Prostate gland (tissue), 2 donors: ENCODE measurements around the gene NOTCH2. TPM values are rescaled to one million over a fixed set of nuclear protein-coding genes. Genes with fewer than 3 reads are reported as not detected.

Source experiments
- DNase-seq: peaks from one replicate; pipeline ENCODE4 v3.0.0-alpha.2; 2019; ENCODE audit warnings: low spot score
- H3K27ac ChIP-seq, 2 donors: fragments of 200-600 bp; sonication (generic); 2 replicates each; pipeline ENCODE4 v1.5.1; 2017 to 2019
- H3K27me3 ChIP-seq: fragments of 200-600 bp; sonication (generic); replicated peaks from 2 replicates; pipeline ENCODE4 v1.5.1; 2019; ENCODE audit not compliant: insufficient read depth
- H3K36me3 ChIP-seq, 2 donors: fragments of 200-600 bp; sonication (generic); 1 replicate in 1 of 2; 2 replicates in 1 of 2; pipeline versions ENCODE4 v1.5.1 to v1.8.1; 2017 to 2019
- H3K4me1 ChIP-seq: fragments of 200-600 bp; sonication (generic); replicated peaks from 2 replicates; pipeline ENCODE4 v1.5.1; 2019
- H3K4me3 ChIP-seq, 2 donors: fragments of 200-600 bp; sonication (generic); 2 replicates each; pipeline ENCODE4 v1.5.1; 2017 to 2019
- H3K9me3 ChIP-seq: fragments of 200-600 bp; sonication (generic); 2 replicates; pipeline ENCODE4 v1.5.1; 2017
- CTCF ChIP-seq, 4 experiments: fragments of 200-600 bp in 2 of 4; fragments of 450-650 bp in 2 of 4; sonication (generic) in 2 of 4; IDR thresholded peaks; 1 replicate in 3 of 4; 2 replicates in 1 of 4; pipeline ENCODE4 v1.5.1; 2016 to 2019; ENCODE audit warnings: antibody characterized with exemption in 4 of 4, mild to moderate bottlenecking in 2 of 4, moderate library complexity in 2 of 4
- POLR2A ChIP-seq: fragments of 450-650 bp; IDR thresholded peaks from one replicate; pipeline ENCODE4 v1.6.1; 2016; ENCODE audit warnings: antibody characterized with exemption, mild to moderate bottlenecking
- POLR2AphosphoS5 ChIP-seq: sonication (generic); formaldehyde crosslinking; IDR thresholded peaks from one replicate; pipeline ENCODE4 v1.6.1; 2017; ENCODE audit warnings: antibody characterized with exemption
- WGBS: methylation state at CpG from one replicate; pipeline ENCODE4 v1.1.5; 2018; 5-methylcytosine and 5-hydroxymethylcytosine counted together
- intact Hi-C: fragments of 100-400 bp; cut with DNase I; formaldehyde crosslinking; loops from one replicate; pipeline ENCODE4 v1.14.2; 2022
- total RNA-seq, 2 donors: library from RNA; depleted of rRNA; stranded (reverse); fragments of >200 nt; gene quantifications; one replicate each; pipeline ENCODE4 v1.1.0, GENCODE V29; 2016

Gene NOTCH2
- total RNA-seq, 2 donors from 2014 or later: 77.7 to 231 TPM

- WGBS: 92% methylated on average over 1 of the region's 1 CpG
- H3K4me1 ChIP-seq: no peaks in the 10 kb centered on the region
- H3K4me3 ChIP-seq: no peak overlapping the region
- no peaks in the 10 kb centered on the region for H3K36me3 ChIP-seq
- H3K27ac ChIP-seq: no peak overlapping the region
- H3K27me3 ChIP-seq: no peaks in the 10 kb centered on the region
- no peak for TF ChIP-seq POLR2A
- TF ChIP-seq POLR2AphosphoS5: no peak
- no peak for TF ChIP-seq CTCF (IDR thresholded peaks at IDR 0.05)
- H3K9me3 ChIP-seq: no peaks in the 10 kb centered on the region
- intact Hi-C loops: no loop called here
- no peak for DNase-seq
Observed at GRCh38 chr1:119987686-119988085, 81.8 kb downstream of the NOTCH2 start.

GRCh38 chr1:119987112-119987511 lies 82.3 kb downstream of the NOTCH2 start:
- DNase-seq: no peak
- H3K27me3 ChIP-seq: no peaks in the 10 kb centered on the region
- TF ChIP-seq POLR2AphosphoS5 (peak; percentile 12), CTCF (IDR thresholded peaks at IDR 0.05) (no peak), POLR2A (no peak)
- 69% methylated on average over 2 of the region's 2 CpGs for WGBS
- H3K9me3 ChIP-seq: no peaks in the 10 kb centered on the region
- intact Hi-C loops: no loop called here
- no peaks in the 10 kb centered on the region for H3K36me3 ChIP-seq
- no peak overlapping the region for H3K27ac ChIP-seq
- no peak overlapping the region for H3K4me3 ChIP-seq
- H3K4me1 ChIP-seq: no peaks in the 10 kb centered on the region

- no peak for TF ChIP-seq CTCF (IDR thresholded peaks at IDR 0.05)
- TF ChIP-seq POLR2A: no peak
- TF ChIP-seq POLR2AphosphoS5: no peak
- H3K4me3 ChIP-seq: no peak overlapping the region
- intact Hi-C loops: no loop called here
- no peak for DNase-seq
- no peak overlapping the region for H3K27ac ChIP-seq
- 69% methylated on average over 3 of the region's 3 CpGs for WGBS
- H3K4me1 ChIP-seq: no peaks in the 10 kb centered on the region
- no peaks in the 10 kb centered on the region for H3K27me3 ChIP-seq
- no peaks in the 10 kb centered on the region for H3K9me3 ChIP-seq
- H3K36me3 ChIP-seq: no peaks in the 10 kb centered on the region
Observed at GRCh38 chr1:119986007-119986497, 83.4 kb downstream of the NOTCH2 start.

- Histone ChIP-seq H3K27me3 (no peaks in the 10 kb centered on the region), H3K27ac (no peak overlapping the region), H3K4me1 (no peaks in the 10 kb centered on the region), H3K36me3 (no peaks in the 10 kb centered on the region), H3K4me3 (no peak overlapping the region), H3K9me3 (no peaks in the 10 kb centered on the region)
- intact Hi-C loops: no loop called here
- no peak for DNase-seq
- 53% methylated on average over 1 of the region's 1 CpG for WGBS
- no peak for TF ChIP-seq POLR2A
- no peak for TF ChIP-seq POLR2AphosphoS5
- TF ChIP-seq CTCF (IDR thresholded peaks at IDR 0.05): no peak
Observed at GRCh38 chr1:119984771-119985170, 84.7 kb downstream of the NOTCH2 start.

GRCh38 chr1:119981986-119982815 lies 87.3 kb downstream of the NOTCH2 start:
- Histone ChIP-seq H3K27me3 (no peaks in the 10 kb centered on the region), H3K9me3 (no peaks in the 10 kb centered on the region), H3K27ac (no peak overlapping the region), H3K36me3 (no peaks in the 10 kb centered on the region), H3K4me3 (no peak overlapping the region), H3K4me1 (no peaks in the 10 kb centered on the region)
- WGBS: 3% methylated on average over 1 of the region's 1 CpG
- intact Hi-C loops: no loop called here
- no peak for TF ChIP-seq POLR2A
- TF ChIP-seq POLR2AphosphoS5: no peak
- no peak for TF ChIP-seq CTCF (IDR thresholded peaks at IDR 0.05)
- no peak for DNase-seq
